Esophagus muscularis mucosa (tissue), 4 donors: ENCODE data around the gene PUSL1. TPM values are rescaled to one million over a fixed set of nuclear protein-coding genes. Genes with fewer than 3 reads are reported as not detected.

Source experiments
- DNase-seq: peaks from one replicate; pipeline ENCODE4 v3.0.0-alpha.2; 2017; ENCODE audit errors: extremely low spot score
- H3K27ac ChIP-seq, 4 donors: fragments of 200-600 bp; sonication (generic); replicated peaks in 1 of 4; 1 replicate in 3 of 4; 2 replicates in 1 of 4; pipeline ENCODE4 v1.5.1; 2016 to 2019; ENCODE audit warnings: mild to moderate bottlenecking in 1 of 4
- H3K27me3 ChIP-seq, 4 donors: fragments of 200-600 bp; sonication (generic); one replicate each; pipeline versions ENCODE4 v1.5.1 to v1.6.0; 2016 to 2019
- H3K36me3 ChIP-seq, 4 donors: fragments of 200-600 bp; sonication (generic); one replicate each; pipeline ENCODE4 v1.5.1; 2016 to 2019
- H3K4me1 ChIP-seq, 4 donors: fragments of 200-600 bp; sonication (generic); one replicate each; pipeline ENCODE4 v1.5.1; 2016 to 2019
- H3K4me3 ChIP-seq, 4 donors: fragments of 200-600 bp; sonication (generic); 1 replicate in 2 of 4; 2 replicates in 2 of 4; pipeline ENCODE4 v1.5.1; 2016 to 2019; ENCODE audit warnings: mild to moderate bottlenecking in 4 of 4, moderate library complexity in 1 of 4
- H3K9me3 ChIP-seq, 4 donors: fragments of 200-600 bp; sonication (generic); 1 replicate in 3 of 4; 2 replicates in 1 of 4; pipeline ENCODE4 v1.5.1; 2016 to 2019
- CTCF ChIP-seq, 3 experiments: fragments of 200-600 bp in 2 of 3; fragments of 450-650 bp in 1 of 3; sonication (generic) in 2 of 3; IDR thresholded peaks; one replicate each; pipeline ENCODE4 v1.5.1; 2017 to 2019; ENCODE audit warnings: antibody characterized with exemption in 3 of 3, mild to moderate bottlenecking in 2 of 3, moderate library complexity in 1 of 3
- EP300 ChIP-seq: sonication (generic); formaldehyde crosslinking; IDR thresholded peaks from one replicate; pipeline ENCODE4 v1.6.1; 2017; ENCODE audit warnings: antibody characterized with exemption
- POLR2A ChIP-seq: fragments of 450-650 bp; IDR thresholded peaks from one replicate; pipeline ENCODE4 v1.6.1; 2017; ENCODE audit warnings: antibody characterized with exemption, moderate library complexity, mild to moderate bottlenecking, low read depth
- POLR2AphosphoS5 ChIP-seq, 2 donors: sonication (generic); formaldehyde crosslinking; IDR thresholded peaks; one replicate each; pipeline ENCODE4 v1.6.1; 2017; ENCODE audit warnings: antibody characterized with exemption in 2 of 2
- WGBS: methylation state at CpG from one replicate; pipeline ENCODE4 v1.1.5; 2018; 5-methylcytosine and 5-hydroxymethylcytosine counted together
- intact Hi-C: fragments of 100-400 bp; cut with DNase I; formaldehyde crosslinking; loops from one replicate; pipeline ENCODE4 v1.15.1; 2023
- total RNA-seq, 4 donors: library from RNA; depleted of rRNA; stranded (reverse); fragments of >200 nt; gene quantifications; one replicate each; pipeline versions ENCODE4 v1.1.0 to v1.2.1, GENCODE V29; 2016

PUSL1 gene
- total RNA-seq, 4 donors from 2014 or later, result 10.3 to 24.7 (median 21.7) TPM

DNA sequence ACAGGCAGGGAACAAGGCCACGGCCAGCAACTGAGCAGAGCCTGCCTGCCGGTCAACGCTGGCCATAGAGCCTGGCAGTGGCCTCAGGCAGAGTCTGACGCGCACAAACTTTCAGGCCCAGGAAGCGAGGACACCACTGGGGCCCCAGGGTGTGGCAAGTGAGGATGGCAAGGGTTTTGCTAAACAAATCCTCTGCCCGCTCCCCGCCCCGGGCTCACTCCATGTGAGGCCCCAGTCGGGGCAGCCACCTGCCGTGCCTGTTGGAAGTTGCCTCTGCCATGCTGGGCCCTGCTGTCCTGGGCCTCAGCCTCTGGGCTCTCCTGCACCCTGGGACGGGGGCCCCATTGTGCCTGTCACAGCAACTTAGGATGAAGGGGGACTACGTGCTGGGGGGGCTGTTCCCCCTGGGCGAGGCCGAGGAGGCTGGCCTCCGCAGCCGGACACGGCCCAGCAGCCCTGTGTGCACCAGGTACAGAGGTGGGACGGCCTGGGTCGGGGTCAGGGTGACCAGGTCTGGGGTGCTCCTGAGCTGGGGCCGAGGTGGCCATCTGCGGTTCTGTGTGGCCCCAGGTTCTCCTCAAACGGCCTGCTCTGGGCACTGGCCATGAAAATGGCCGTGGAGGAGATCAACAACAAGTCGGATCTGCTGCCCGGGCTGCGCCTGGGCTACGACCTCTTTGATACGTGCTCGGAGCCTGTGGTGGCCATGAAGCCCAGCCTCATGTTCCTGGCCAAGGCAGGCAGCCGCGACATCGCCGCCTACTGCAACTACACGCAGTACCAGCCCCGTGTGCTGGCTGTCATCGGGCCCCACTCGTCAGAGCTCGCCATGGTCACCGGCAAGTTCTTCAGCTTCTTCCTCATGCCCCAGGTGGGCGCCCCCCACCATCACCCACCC, 22.9 kb downstream of the PUSL1 start, which contains the start of gene TAS1R3:
TAS1R3 (plus strand) TSS at position 213 of the 898 bp plus-strand sequence; CDS start at position 279, 66 bp downstream.
- Histone ChIP-seq H3K4me3 (no peak within 1 kb of the TSS), H3K4me1 (peaks cover 22 to 33% (median 25%) of the 10 kb centered on the region in 4 donors), H3K9me3 (no peaks in the 10 kb centered on the region), H3K27ac (no peak within 1 kb of the TSS), H3K36me3 (peaks cover 14 to 44% (median 33%) of the 10 kb centered on the region in 4 donors), H3K27me3 (no peaks in the 10 kb centered on the region)
- WGBS, result 69% methylated on average over 15 of the region's 41 CpGs
- DNase-seq, result no peak
- intact Hi-C loops, result no loop called here
- TF ChIP-seq CTCF (IDR thresholded peaks at IDR 0.05), result no peak
- no peak for TF ChIP-seq POLR2A
- TF ChIP-seq EP300, result no peak
- no peak for TF ChIP-seq POLR2AphosphoS5 (IDR thresholded peaks at IDR 0.05)

DNA sequence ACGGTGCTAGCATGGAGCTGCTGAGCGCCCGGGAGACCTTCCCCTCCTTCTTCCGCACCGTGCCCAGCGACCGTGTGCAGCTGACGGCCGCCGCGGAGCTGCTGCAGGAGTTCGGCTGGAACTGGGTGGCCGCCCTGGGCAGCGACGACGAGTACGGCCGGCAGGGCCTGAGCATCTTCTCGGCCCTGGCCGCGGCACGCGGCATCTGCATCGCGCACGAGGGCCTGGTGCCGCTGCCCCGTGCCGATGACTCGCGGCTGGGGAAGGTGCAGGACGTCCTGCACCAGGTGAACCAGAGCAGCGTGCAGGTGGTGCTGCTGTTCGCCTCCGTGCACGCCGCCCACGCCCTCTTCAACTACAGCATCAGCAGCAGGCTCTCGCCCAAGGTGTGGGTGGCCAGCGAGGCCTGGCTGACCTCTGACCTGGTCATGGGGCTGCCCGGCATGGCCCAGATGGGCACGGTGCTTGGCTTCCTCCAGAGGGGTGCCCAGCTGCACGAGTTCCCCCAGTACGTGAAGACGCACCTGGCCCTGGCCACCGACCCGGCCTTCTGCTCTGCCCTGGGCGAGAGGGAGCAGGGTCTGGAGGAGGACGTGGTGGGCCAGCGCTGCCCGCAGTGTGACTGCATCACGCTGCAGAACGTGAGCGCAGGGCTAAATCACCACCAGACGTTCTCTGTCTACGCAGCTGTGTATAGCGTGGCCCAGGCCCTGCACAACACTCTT, 23.8 kb downstream of the PUSL1 start:
- TF ChIP-seq POLR2A, result no peak
- no peak for TF ChIP-seq CTCF (IDR thresholded peaks at IDR 0.05)
- TF ChIP-seq POLR2AphosphoS5 (IDR thresholded peaks at IDR 0.05), result no peak
- no peak for TF ChIP-seq EP300
- intact Hi-C loops, result no loop called here
- H3K36me3 ChIP-seq, result peaks cover 14 to 44% (median 36%) of the 10 kb centered on the region in 4 donors
- no peak overlapping the region for H3K4me3 ChIP-seq
- WGBS, result 83% methylated on average over 8 of the region's 57 CpGs
- no peaks in the 10 kb centered on the region for H3K9me3 ChIP-seq
- DNase-seq, result no peak
- peaks cover 13 to 24% (median 18%) of the 10 kb centered on the region in 4 donors for H3K4me1 ChIP-seq
- H3K27me3 ChIP-seq, result no peaks in the 10 kb centered on the region
- H3K27ac ChIP-seq, result no peak overlapping the region

DNA sequence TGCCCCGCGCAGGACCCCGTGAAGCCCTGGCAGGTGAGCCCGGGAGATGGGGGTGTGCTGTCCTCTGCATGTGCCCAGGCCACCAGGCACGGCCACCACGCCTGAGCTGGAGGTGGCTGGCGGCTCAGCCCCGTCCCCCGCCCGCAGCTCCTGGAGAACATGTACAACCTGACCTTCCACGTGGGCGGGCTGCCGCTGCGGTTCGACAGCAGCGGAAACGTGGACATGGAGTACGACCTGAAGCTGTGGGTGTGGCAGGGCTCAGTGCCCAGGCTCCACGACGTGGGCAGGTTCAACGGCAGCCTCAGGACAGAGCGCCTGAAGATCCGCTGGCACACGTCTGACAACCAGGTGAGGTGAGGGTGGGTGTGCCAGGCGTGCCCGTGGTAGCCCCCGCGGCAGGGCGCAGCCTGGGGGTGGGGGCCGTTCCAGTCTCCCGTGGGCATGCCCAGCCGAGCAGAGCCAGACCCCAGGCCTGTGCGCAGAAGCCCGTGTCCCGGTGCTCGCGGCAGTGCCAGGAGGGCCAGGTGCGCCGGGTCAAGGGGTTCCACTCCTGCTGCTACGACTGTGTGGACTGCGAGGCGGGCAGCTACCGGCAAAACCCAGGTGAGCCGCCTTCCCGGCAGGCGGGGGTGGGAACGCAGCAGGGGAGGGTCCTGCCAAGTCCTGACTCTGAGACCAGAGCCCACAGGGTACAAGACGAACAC, 24.5 kb downstream of the PUSL1 start:
- Histone ChIP-seq H3K9me3 (no peaks in the 10 kb centered on the region), H3K27ac (no peak overlapping the region), H3K4me3 (no peak overlapping the region), H3K27me3 (no peaks in the 10 kb centered on the region), H3K36me3 (peaks cover 8 to 44% (median 36%) of the 10 kb centered on the region in 4 donors), H3K4me1 (peaks cover 13 to 23% (median 17%) of the 10 kb centered on the region in 4 donors)
- 84% methylated on average over 5 of the region's 48 CpGs for WGBS
- DNase-seq, result no peak
- intact Hi-C loops, result no loop called here
- TF ChIP-seq CTCF (IDR thresholded peaks at IDR 0.05) (no peak), POLR2AphosphoS5 (IDR thresholded peaks at IDR 0.05) (no peak), EP300 (no peak), POLR2A (no peak)

DNA sequence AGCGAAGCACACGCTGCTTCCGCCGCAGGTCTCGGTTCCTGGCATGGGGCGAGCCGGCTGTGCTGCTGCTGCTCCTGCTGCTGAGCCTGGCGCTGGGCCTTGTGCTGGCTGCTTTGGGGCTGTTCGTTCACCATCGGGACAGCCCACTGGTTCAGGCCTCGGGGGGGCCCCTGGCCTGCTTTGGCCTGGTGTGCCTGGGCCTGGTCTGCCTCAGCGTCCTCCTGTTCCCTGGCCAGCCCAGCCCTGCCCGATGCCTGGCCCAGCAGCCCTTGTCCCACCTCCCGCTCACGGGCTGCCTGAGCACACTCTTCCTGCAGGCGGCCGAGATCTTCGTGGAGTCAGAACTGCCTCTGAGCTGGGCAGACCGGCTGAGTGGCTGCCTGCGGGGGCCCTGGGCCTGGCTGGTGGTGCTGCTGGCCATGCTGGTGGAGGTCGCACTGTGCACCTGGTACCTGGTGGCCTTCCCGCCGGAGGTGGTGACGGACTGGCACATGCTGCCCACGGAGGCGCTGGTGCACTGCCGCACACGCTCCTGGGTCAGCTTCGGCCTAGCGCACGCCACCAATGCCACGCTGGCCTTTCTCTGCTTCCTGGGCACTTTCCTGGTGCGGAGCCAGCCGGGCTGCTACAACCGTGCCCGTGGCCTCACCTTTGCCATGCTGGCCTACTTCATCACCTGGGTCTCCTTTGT, 25.3 kb downstream of the PUSL1 start:
- H3K4me3 ChIP-seq, result no peak overlapping the region
- no peaks in the 10 kb centered on the region for H3K9me3 ChIP-seq
- no peak overlapping the region for H3K27ac ChIP-seq
- TF ChIP-seq CTCF (IDR thresholded peaks at IDR 0.05) (no peak), POLR2A (no peak), POLR2AphosphoS5 (IDR thresholded peaks at IDR 0.05) (no peak), EP300 (no peak)
- no peak for DNase-seq
- 85% methylated on average over 18 of the region's 36 CpGs for WGBS
- no peaks in the 10 kb centered on the region for H3K27me3 ChIP-seq
- intact Hi-C loops, result no loop called here
- H3K36me3 ChIP-seq, result peaks cover 10 to 44% (median 36%) of the 10 kb centered on the region in 4 donors
- peaks cover 13 to 23% (median 17%) of the 10 kb centered on the region in 4 donors for H3K4me1 ChIP-seq
